Measurements from ENCODE around the gene AUTS2.

The AUTS2 gene

GRCh38 chr7:69598081-69598486, at the start of gene AUTS2:
AUTS2 (plus strand) TSS chr7:69598475; CDS start chr7:69599654, 1,179 bp downstream.
- DNase-seq = peak; percentile 64

GRCh38 chr7:69550991-69551390, 47.3 kb upstream of the AUTS2 start:
- no peak for DNase-seq

GRCh38 chr7:69553190-69553589, 45.1 kb upstream of the AUTS2 start:
- no peak for DNase-seq

- DNase-seq = no peak
These were observed 36.9 kb upstream of the AUTS2 start for GRCh38 chr7:69561266-69561960.

GRCh38 chr7:69564454-69565417, 33.5 kb upstream of the AUTS2 start:
- no peak for DNase-seq

GRCh38 chr7:69567800-69568199, 30.5 kb upstream of the AUTS2 start:
- DNase-seq = no peak

- DNase-seq = no peak
These were observed 30.0 kb upstream of the AUTS2 start for GRCh38 chr7:69568266-69568665.

- no peak for DNase-seq
These were observed 22.6 kb upstream of the AUTS2 start for GRCh38 chr7:69575651-69576050.

GRCh38 chr7:69577221-69577620, 21.1 kb upstream of the AUTS2 start:
- no peak for DNase-seq

GRCh38 chr7:69585169-69585568, 13.1 kb upstream of the AUTS2 start:
- DNase-seq = no peak

GRCh38 chr7:69586321-69586720, 12.0 kb upstream of the AUTS2 start:
- no peak for DNase-seq

GRCh38 chr7:69588773-69589172, 9.5 kb upstream of the AUTS2 start:
- DNase-seq = no peak

- no peak for DNase-seq
These were observed 6.5 kb upstream of the AUTS2 start for GRCh38 chr7:69591805-69592204.

GRCh38 chr7:69593511-69593910, 4.8 kb upstream of the AUTS2 start:
- no peak for DNase-seq

GRCh38 chr7:69595415-69595814, 2.9 kb upstream of the AUTS2 start:
- DNase-seq = no peak

GRCh38 chr7:69596056-69596455, 2.2 kb upstream of the AUTS2 start:
- DNase-seq = no peak

GRCh38 chr7:69596723-69597277, 1.5 kb upstream of the AUTS2 start:
- DNase-seq = no peak

- no peak for DNase-seq
These were observed 798 bp upstream of the AUTS2 start for GRCh38 chr7:69597278-69598076.

- peak; percentile 37 for DNase-seq
These were observed 411 bp downstream of the AUTS2 start for GRCh38 chr7:69598487-69599285.

- peak; percentile 11 for DNase-seq
These were observed 1.1 kb downstream of the AUTS2 start for GRCh38 chr7:69599286-69599954.

GRCh38 chr7:69599955-69600709, 1.9 kb downstream of the AUTS2 start:
- peak; percentile 18 for DNase-seq

Data from suppressor macrophage treated with lipopolysaccharide for 4 hours (primary cell).